Mammary epithelial cell (primary cell): ENCODE results near the gene MAZ.

Source experiments
- CTCF ChIP-seq, 2 donors: IDR thresholded peaks in 1 of 2; conservative IDR thresholded peaks in 1 of 2; 2 replicates each; pipeline ENCODE4 v1.5.1; 2011 to 2012; ENCODE audit warnings: inconsistent platforms in 2 of 2, low read length in 2 of 2, mild to moderate bottlenecking in 2 of 2, control low read depth in 1 of 2, low read depth in 1 of 2; ENCODE audit not compliant: insufficient read depth in 1 of 2; ENCODE audit errors: extremely low read depth in 1 of 2
- EZH2 ChIP-seq: IDR thresholded peaks from 2 replicates; pipeline ENCODE4 v1.6.1; 2012; ENCODE audit warnings: low read length, inconsistent platforms, borderline replicate concordance

GRCh38 chr16:29790183-29790948 is 16.0 kb upstream of the MAZ start, which contains the start of gene KIF22:
- TF ChIP-seq CTCF (conservative IDR thresholded peaks at IDR 0.05 in 1 of 2, IDR thresholded peaks at IDR 0.05 in 1 of 2; ENCODE audit: extremely low read depth in 1 of 2, insufficient read depth in 1 of 2, low read depth in 1 of 2, low read length in 2 of 2) = peak; percentile 53 to 75
- no peak for TF ChIP-seq EZH2
